OCI-LY1 (cell line): Measurements from ENCODE around the gene ERN1.
A peak's percentile ranks its signal among the peaks of the same experiment; 100 is the strongest.

Experiments used
- H2AFZ ChIP-seq: fragments of 200-600 bp; sonication (generic), shearing (Covaris generic); 2 replicates; pipeline ENCODE4 v1.6.0; 2014; ENCODE audit warnings: antibody characterized with exemption, mild to moderate bottlenecking, low read length
- H3F3A ChIP-seq: fragments of 200-600 bp; sonication (generic), shearing (Covaris generic); 2 replicates; pipeline ENCODE4 v1.6.0; 2014; ENCODE audit warnings: mild to moderate bottlenecking, antibody characterized with exemption, low read length, moderate library complexity; ENCODE audit not compliant: insufficient read depth
- H3K27ac ChIP-seq: fragments of 200-600 bp; sonication (generic); 2 replicates; pipeline ENCODE4 v1.5.1; 2014; ENCODE audit warnings: low read length, mixed run types, mild to moderate bottlenecking, low read depth; ENCODE audit not compliant: poor library complexity, severe bottlenecking
- H3K27me3 ChIP-seq: fragments of 200-600 bp; sonication (generic); 2 replicates; pipeline ENCODE4 v1.6.0; 2014; ENCODE audit warnings: antibody characterized with exemption, mild to moderate bottlenecking, low read length, moderate library complexity; ENCODE audit not compliant: insufficient read depth
- H3K36me3 ChIP-seq: fragments of 200-600 bp; sonication (generic); 2 replicates; pipeline ENCODE4 v1.6.1; 2014; ENCODE audit warnings: mild to moderate bottlenecking, antibody characterized with exemption, low read length, moderate library complexity, mixed read lengths; ENCODE audit not compliant: insufficient read depth
- H3K4me1 ChIP-seq: fragments of 200-600 bp; sonication (generic); 2 replicates; pipeline ENCODE4 v1.5.1; 2014; ENCODE audit warnings: mild to moderate bottlenecking, low read length, moderate library complexity; ENCODE audit not compliant: insufficient read depth, severe bottlenecking
- H3K4me2 ChIP-seq: fragments of 200-600 bp; sonication (generic), shearing (Covaris generic); 2 replicates; pipeline ENCODE4 v1.6.1; 2014; ENCODE audit warnings: low read length
- H3K4me3 ChIP-seq: fragments of 200-600 bp; sonication (generic); 2 replicates; pipeline ENCODE4 v1.5.1; 2014; ENCODE audit warnings: low read length, low read depth, mild to moderate bottlenecking, mixed read lengths; ENCODE audit not compliant: poor library complexity, severe bottlenecking
- H3K79me2 ChIP-seq: fragments of 200-600 bp; shearing (Covaris generic); 2 replicates; pipeline ENCODE4 v1.6.1; 2016; ENCODE audit warnings: mixed run types, low read length, mixed read lengths; ENCODE audit not compliant: insufficient read depth
- H3K9ac ChIP-seq: fragments of 200-600 bp; sonication (generic), shearing (Covaris generic); 2 replicates; pipeline ENCODE4 v1.6.1; 2014; ENCODE audit warnings: mild to moderate bottlenecking, low read length, mixed read lengths
- H3K9me2 ChIP-seq: fragments of 200-600 bp; sonication (generic), shearing (Covaris generic); 2 replicates; pipeline ENCODE4 v1.6.1; 2014; ENCODE audit warnings: low read depth, mild to moderate bottlenecking, low read length, mixed read lengths
- H3K9me3 ChIP-seq: fragments of 200-600 bp; shearing (Covaris generic); 2 replicates; pipeline ENCODE4 v1.6.1; 2014; ENCODE audit warnings: low read length, mixed read lengths
- H4K20me1 ChIP-seq: fragments of 200-600 bp; sonication (generic), shearing (Covaris generic); 2 replicates; pipeline ENCODE4 v1.6.0; 2016; ENCODE audit warnings: mild to moderate bottlenecking, low read length; ENCODE audit not compliant: insufficient read depth
- CTCF ChIP-seq: fragments of 200-600 bp; sonication (generic), shearing (Covaris generic); IDR thresholded peaks from 2 replicates; pipeline ENCODE4 v1.5.1; 2017; ENCODE audit warnings: mild to moderate bottlenecking, antibody characterized with exemption, low read length, moderate library complexity, mixed read lengths
- EZH2 ChIP-seq: fragments of 200-600 bp; sonication (generic), shearing (Covaris generic); IDR thresholded peaks from 2 replicates; pipeline ENCODE4 v1.8.0; 2017; ENCODE audit warnings: borderline replicate concordance, mixed run types, mild to moderate bottlenecking, antibody characterized with exemption, low read length, moderate library complexity, mixed read lengths

ERN1 gene

DNA sequence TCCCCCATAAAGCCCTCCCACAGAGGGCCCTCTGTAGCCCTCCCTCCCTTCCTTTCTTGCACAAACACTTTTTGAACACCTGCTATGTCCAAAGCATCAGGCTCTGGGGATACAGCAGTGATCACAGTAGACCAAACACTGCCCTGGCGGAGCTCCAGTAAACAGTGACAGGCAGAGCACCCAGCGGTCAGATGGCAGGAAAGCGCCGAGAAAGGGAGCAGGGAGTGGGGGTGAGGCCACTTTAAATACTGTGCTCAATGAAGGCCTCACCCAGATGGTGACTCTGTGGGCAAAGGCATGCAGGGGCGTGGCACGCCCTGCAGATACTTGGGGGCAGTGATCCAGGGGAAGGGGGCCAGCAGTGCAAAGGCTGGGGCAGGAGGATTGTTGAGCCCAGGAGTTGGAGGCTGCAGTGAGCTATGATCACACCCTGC lies 124.2 kb downstream of the ERN1 start:
- H3K4me1 ChIP-seq: peaks cover 23% of the 10 kb centered on the region
- H3K27ac ChIP-seq: peak overlapping the region; percentile 41
- H3K79me2 ChIP-seq: peaks cover 12% of the 10 kb centered on the region; the same call in 1 of the 2 replicates
- no peak overlapping the region for H3K4me2 ChIP-seq
- no peak overlapping the region for H3K4me3 ChIP-seq
- H3K9me2 ChIP-seq: no peaks in the 10 kb centered on the region
- H3K27me3 ChIP-seq: no peaks in the 10 kb centered on the region
- H3K36me3 ChIP-seq: peaks cover 55% of the 10 kb centered on the region
- no peak overlapping the region for H3K9ac ChIP-seq
- H3K9me3 ChIP-seq: no peaks in the 10 kb centered on the region
- H2AFZ ChIP-seq: no peak overlapping the region
- H3F3A ChIP-seq: no peaks in the 10 kb centered on the region
- H4K20me1 ChIP-seq: no peaks in the 10 kb centered on the region
- TF ChIP-seq CTCF (no peak), EZH2 (no peak)

GRCh38 chr17:64004903-64005733 lies 124.8 kb downstream of the ERN1 start:
- Histone ChIP-seq H3K36me3 (peaks cover 53% of the 10 kb centered on the region), H3K4me1 (peaks cover 23% of the 10 kb centered on the region), H3K9me3 (no peaks in the 10 kb centered on the region), H3F3A (no peaks in the 10 kb centered on the region), H3K4me3 (no peak overlapping the region), H3K9me2 (no peaks in the 10 kb centered on the region), H3K27me3 (no peaks in the 10 kb centered on the region), H3K9ac (no peak overlapping the region), H4K20me1 (no peaks in the 10 kb centered on the region), H3K79me2 (0 out of 2 replicates have a peak, but pooled peaks cover 6% of the 10 kb centered on the region), H3K4me2 (no peak overlapping the region), H3K27ac (peak overlapping the region; percentile 41), H2AFZ (no peak overlapping the region)
- TF ChIP-seq EZH2: no peak
- no peak for TF ChIP-seq CTCF

DNA sequence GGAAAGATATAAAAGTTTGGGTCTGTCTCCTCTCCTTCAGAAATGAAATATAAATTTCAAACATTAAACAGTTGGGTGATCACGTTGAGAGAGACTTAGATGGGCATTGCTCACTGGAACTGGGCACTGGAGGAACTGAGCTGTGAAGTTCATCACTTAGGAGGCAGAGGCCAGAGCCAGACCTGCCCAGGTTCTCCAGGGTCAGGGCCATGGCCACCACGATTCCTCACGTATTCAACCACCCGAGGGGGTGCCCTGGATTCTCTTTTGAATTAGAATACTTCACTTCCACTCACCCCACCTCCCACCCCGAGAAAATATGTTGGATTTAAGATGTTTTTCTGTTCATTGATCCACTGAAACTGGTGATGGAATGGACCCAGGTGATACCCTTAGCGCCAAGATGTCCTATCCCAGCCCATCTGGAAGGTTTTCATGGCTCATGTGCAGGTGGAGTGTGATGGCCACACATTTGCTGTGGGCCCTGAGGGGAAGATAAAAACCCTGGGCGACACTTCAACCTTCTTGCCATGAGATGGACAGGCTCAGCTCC lies 125.7 kb downstream of the ERN1 start:
- TF ChIP-seq CTCF (no peak), EZH2 (no peak)
- Histone ChIP-seq H3K4me3 (no peak overlapping the region), H3K27me3 (peaks cover 8% of the 10 kb centered on the region), H3K4me1 (peaks cover 19% of the 10 kb centered on the region), H3K9me2 (no peaks in the 10 kb centered on the region), H3F3A (no peaks in the 10 kb centered on the region), H4K20me1 (no peaks in the 10 kb centered on the region), H3K36me3 (peaks cover 47% of the 10 kb centered on the region), H2AFZ (no peak overlapping the region), H3K79me2 (no peaks in the 10 kb centered on the region), H3K9me3 (no peaks in the 10 kb centered on the region), H3K9ac (no peak overlapping the region), H3K27ac (no peak overlapping the region), H3K4me2 (no peak overlapping the region)
